Left forelimb (tissue), 1 donor: ENCODE results near the gene GLRA3.
"Not testable (repeated sequence)": the region's sequence is repeated elsewhere in the genome, so short reads cannot be mapped to it uniquely, and the experiment has no call there.

Experiments
- DNase-seq: peaks from one replicate; pipeline ENCODE4 v3.0.0-alpha.2; 2018; ENCODE audit warnings: low spot score

GLRA3 gene

GRCh38 chr4:174828845-174829701 lies at the start of gene GLRA3:
TSS of gene GLRA3 (minus strand) at chr4:174829247. CDS start at chr4:174828811, 436 bp downstream.
- DNase-seq = peak; percentile 72

GRCh38 chr4:174874898-174875297 lies 45.9 kb upstream of the GLRA3 start:
- DNase-seq = no peak

- no peak for DNase-seq
These were observed 44.9 kb upstream of the GLRA3 start for GRCh38 chr4:174873931-174874330.

GRCh38 chr4:174873146-174873545 lies 44.1 kb upstream of the GLRA3 start:
- not testable (repeated sequence) for DNase-seq

- no peak for DNase-seq
These were observed 42.4 kb upstream of the GLRA3 start for GRCh38 chr4:174871407-174871806.

GRCh38 chr4:174870311-174870710 lies 41.3 kb upstream of the GLRA3 start:
- no peak for DNase-seq

GRCh38 chr4:174869339-174869738 lies 40.3 kb upstream of the GLRA3 start:
- no peak for DNase-seq

- DNase-seq = no peak
These were observed 38.9 kb upstream of the GLRA3 start for GRCh38 chr4:174867903-174868302.

- no peak for DNase-seq
These were observed 36.5 kb upstream of the GLRA3 start for GRCh38 chr4:174865418-174865985.

GRCh38 chr4:174864031-174864430 lies 35.0 kb upstream of the GLRA3 start:
- no peak for DNase-seq

GRCh38 chr4:174860588-174860987 lies 31.5 kb upstream of the GLRA3 start:
- DNase-seq = no peak

- no peak for DNase-seq
These were observed 30.9 kb upstream of the GLRA3 start for GRCh38 chr4:174859904-174860303.

- no peak for DNase-seq
These were observed 28.1 kb upstream of the GLRA3 start for GRCh38 chr4:174856926-174857800.

GRCh38 chr4:174855050-174855449 lies 26.0 kb upstream of the GLRA3 start:
- DNase-seq = no peak

- DNase-seq = no peak
These were observed 24.6 kb upstream of the GLRA3 start for GRCh38 chr4:174853629-174854028.

GRCh38 chr4:174848596-174848995 lies 19.5 kb upstream of the GLRA3 start:
- no peak for DNase-seq

- no peak for DNase-seq
These were observed 18.9 kb upstream of the GLRA3 start for GRCh38 chr4:174847801-174848427.

- DNase-seq = no peak
These were observed 6.5 kb upstream of the GLRA3 start for GRCh38 chr4:174835536-174835935.

GRCh38 chr4:174834477-174834876 lies 5.4 kb upstream of the GLRA3 start:
- DNase-seq = no peak

- no peak for DNase-seq
These were observed 2.4 kb downstream of the GLRA3 start for GRCh38 chr4:174826660-174827059.

- DNase-seq = no peak
These were observed 13.8 kb downstream of the GLRA3 start for GRCh38 chr4:174815282-174815681.

GRCh38 chr4:174813292-174813691 lies 15.8 kb downstream of the GLRA3 start:
- no peak for DNase-seq
